HG02973 (cell line): Measurements from ENCODE around the gene CUL4A.

Experiments used
- ATAC-seq: cut with Tn5 transposase; IDR thresholded peaks from one replicate; pipeline ENCODE4 v1.9.1; 2021; ENCODE audit warnings: moderate library complexity; ENCODE audit not compliant: unreplicated experiment

CUL4A gene

DNA sequence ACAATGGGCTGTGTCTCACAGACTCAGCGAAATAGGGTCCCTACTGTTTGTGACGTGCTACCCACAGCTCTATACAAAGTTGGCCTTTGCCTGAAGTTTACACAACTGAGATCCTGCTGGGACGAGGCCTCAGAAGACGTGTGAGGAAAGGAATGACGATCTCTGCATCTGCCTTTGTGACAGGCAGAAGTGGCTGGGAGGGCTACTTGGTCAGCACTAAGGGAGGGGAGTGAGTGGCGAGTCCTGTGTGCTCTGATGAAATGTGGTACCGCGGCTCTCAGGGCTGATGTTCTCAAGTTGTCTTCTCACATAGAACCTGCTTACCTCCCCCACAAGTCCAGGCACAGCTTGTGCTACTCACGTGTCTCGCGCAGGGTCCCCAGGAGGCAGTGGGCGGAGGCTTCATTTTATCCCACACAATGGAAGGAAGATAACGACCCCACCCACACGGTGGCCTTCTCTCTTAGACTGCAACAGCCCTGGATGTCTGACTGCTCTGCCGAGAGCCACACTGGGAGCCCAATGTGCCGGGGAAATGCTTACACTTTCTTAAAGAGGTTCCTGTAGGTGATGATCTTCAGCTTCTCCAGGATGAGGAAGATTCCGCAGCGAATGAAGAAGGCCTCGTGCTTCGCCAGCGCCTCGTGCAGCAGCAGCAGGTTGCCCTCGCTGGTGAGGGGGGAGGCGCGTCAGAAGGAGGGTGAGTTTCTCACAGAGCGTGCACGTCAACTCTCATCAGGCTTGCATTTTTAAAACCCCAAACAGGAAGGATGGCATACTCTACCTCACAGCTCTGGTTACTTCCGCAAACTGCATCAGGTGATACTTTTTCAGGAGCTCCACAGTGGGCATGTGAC is 29.8 kb upstream of the CUL4A start:
- no peak for ATAC-seq

DNA sequence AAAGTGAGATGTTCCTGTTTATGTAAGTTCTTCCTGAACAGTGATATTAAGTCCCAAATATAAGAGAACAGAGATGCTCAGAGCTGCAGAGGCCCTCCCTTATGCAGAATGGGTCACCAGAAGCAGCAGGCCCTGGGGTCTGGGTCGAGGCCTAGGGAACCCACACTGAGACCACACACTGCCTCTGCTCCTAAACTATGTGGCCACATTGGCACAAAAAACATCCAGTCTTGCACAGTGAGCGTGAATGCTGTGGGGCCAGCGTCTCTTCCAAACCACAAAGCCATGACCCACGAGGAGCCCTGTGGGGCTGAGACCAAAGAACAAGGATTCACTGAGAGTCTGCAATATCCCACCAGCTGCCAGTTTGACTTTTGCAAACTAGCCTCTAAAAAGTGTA is 27.4 kb upstream of the CUL4A start:
- no peak for ATAC-seq

DNA sequence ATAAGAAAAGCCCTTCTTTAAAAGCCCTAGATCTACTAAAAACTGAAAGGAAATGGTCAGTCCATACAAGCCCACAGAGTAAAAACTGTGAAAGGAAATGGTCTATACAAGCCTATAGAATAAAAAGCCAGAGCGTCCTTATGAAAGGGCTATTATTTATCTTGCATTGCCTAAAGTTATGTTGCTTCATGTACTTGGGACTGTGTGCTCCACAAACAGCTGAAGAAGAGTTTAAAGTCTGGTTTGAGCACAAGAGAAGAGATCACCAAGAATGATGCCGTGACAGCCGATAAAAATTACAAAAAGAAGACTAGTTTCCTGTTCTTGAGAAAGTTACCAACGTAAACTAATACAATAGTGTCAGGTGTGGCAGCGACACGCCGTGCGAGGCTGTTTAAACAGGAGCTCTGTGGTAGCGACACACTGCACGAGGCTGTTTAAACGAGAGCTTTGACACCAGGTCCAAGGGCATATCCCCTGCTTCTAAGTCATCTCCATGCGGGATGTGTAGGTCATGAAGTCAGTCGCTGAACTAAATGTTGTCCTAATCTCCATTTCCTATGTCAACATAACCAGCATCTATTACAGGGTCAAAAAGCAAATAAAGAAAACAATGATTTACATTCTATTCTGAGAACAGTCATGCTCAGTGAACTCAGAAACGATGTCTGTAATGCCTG is 25.8 kb upstream of the CUL4A start:
- ATAC-seq: no peak

DNA sequence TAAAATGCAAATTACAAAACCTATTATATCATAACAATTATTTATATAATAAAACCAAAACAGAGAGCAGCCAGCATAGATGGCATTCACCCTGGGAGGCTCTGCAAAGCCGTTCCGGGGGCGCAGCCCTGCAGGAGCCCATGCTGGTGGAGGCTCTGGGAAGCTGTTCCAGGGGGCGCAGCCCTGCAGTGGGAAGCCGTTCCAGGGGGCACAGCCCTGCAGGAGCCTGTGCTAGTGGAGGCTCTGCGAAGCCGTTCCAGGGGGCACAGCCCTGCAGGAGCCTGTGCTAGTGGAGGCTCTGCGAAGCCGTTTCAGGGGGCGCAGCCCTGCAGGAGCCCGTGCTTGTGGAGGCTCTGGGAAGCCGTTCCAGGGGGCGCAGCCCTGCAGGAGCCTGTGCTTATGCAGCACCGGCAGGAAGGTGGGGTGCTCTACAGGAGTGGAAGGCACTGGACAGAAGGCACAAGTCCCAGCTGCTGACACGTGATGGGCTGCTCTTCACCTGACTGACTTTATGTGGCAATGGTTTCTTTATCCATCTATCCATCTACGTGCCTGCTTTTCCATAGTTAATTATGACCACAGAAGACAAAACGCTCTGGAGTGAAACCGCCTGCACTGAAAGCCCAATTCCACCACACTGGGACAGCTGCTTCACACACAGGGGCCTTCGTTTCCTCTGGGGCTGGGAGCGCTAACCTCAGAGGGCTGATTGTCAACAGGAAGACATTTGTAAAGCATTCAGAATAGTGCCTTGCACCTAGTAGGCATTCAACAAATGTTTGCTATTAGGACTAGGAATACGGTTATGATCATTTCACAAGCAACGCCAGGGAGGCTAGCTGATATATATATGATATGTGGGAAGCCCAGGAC is 24.6 kb upstream of the CUL4A start:
- no peak for ATAC-seq

DNA sequence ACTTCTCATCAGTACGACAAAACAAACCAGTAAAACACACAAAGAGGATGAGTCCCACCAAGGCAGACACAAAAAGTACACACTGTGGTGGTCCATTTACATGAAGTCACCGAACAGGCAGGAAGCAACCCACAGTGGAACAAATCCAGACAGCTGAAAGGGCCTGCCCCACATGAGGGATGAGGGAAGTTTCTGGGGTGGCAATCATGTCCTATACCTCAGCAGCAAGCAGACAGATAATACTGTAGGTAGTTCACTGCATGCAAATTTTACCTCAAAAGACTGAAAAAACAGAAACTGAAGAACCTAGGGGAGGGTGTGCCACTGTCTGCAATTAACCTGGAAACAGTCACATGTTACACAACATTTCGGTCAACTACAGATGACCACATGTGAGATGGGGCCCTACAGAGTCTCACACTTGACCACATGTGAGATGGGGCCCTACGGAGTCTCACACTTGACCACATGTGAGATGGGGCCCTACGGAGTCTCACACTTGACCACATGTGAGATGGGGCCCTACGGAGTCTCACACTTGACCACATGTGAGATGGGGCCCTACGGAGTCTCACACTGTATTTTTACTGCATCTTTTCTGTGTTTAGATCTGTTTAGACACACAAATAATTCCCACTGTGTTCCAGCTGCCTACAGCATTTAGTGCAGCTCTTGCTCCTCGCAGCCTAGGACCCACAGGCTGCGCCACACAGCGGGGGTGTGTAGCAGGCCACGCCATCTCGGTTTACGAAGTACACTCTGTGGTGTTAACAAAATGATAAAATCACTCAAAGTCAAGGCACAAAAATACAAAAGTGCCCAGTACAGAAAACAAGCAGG is 23.1 kb upstream of the CUL4A start:
- peak; percentile 69 for ATAC-seq

DNA sequence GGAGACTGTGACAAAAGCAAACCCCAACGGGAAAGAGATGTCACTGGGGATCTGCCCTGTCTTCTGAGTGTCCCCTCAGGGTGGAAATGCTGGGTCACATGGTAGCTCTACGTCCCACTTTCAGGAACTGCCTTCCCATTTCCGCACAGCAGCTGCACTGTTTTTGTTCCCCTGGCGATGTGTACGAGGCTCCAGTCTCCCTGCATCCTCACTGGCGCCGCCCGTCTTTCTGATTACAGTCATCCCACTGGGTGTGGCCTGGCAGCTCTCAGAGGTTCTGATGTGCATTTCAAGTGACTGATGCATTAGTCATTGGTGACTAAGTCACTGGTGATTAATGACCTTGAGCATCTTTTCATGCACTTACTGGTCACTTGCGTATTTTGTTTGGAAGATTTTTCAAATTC is 22.1 kb upstream of the CUL4A start:
- ATAC-seq: no peak

DNA sequence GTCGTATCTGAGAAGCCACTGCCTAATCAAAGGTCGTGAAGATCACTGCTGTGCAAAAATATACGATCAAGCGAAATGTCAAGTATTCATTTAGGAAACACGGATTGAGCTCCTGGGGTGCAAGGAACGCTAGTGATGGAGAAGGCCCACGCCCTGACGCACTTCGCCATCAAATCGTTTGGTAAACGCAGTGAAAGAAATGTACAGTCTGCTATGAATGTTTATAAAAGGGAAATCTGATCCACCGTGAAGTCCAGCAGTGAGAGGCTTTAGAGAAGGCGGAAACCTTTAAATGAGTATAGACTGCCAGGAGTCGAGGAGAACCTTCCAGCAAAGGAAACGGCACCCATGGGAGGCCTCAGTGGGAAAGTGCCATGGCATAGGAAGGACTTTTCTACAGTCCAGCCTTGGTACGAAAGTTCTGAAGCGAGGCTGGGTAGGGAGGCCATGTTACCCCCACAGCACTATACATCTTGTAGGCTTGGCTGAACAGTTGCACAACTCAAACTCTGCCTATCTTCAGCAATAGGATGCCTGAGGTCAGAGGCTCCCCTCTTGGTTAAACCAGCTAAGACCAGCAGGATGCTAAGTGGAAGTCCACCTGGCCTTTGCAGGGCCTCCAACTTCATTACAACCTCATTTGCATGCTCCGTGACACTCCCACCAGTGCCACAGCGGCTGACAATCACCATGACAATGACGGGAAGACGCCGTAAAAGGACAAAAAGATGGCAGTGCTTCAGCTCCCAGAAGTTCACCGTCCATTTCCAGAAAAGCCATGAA is 21.3 kb upstream of the CUL4A start:
- ATAC-seq: no peak

DNA sequence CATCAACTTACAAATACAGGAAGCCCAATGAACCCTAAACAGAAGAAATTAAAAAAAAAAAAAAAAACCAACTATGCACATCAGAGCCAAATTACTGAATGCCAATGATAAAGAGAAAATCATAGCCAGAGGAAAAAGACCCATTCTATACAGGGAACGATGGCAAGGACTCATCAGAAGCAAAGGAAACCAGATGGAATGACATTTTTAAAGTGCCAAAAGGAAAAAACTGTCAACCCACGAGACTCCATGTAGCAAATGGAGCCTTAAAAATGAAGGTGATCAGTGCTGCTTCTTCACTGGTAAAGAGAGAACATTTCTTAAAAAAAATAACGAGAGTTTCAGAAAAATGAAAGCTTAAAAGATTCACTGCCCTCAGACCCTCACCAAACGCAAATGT is 19.2 kb upstream of the CUL4A start:
- no peak for ATAC-seq

DNA sequence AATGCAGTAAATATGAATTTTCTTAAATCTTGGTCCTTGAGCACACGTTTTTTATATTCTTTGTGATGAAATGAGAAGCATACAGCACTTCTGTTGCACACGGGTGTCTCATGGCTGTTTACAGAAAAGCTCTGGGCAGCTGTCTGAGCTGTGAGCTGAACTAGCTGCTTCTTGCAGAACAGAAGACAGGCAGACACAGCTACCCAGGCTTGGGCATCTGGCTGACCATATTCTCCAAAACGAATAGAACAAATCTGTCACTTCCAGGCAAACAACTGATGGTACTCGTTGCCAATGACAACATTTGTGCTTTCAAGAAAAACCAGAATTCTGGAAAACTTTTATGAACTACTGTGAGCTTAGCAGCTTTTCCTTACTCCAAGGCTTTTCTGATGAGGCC is 17.1 kb upstream of the CUL4A start:
- ATAC-seq: no peak

DNA sequence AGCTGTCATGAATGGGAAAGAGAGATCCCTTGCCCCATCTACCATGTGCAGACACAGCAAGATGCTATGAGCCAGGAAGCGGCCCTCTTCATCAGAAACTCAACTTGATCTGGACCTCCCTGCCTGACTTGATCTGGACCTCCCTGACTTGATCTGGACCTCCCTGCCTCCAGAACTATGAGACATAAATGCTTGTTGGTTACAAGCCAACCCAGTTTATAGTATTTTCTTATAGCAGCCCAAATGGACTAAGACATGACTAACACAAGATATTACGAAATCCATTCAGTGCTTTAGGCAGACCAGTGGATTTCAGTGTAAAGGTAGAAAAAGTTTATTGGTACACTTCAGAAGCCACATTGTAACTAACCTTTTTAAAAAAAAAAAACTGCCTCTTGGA is 16.5 kb upstream of the CUL4A start:
- ATAC-seq: no peak

DNA sequence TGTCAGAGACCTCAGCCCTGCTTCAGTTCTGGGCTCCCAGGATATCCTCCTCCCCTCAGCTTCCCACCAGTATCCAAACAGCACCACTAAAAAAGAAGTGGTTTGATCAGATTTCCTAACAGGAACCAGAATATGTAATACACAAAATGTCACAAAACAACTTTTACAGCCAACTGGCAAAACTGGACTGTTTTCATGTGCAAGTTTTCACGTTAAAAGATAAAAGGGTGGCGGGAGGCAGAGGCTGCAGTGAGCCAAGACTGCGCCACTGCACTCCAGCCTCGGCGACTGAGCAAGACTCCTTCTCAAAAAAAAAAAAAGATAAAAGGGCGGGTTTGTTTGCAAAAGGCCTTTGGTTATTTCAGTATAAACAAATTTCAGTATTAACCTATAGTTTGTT is 14.1 kb upstream of the CUL4A start:
- ATAC-seq: no peak

DNA sequence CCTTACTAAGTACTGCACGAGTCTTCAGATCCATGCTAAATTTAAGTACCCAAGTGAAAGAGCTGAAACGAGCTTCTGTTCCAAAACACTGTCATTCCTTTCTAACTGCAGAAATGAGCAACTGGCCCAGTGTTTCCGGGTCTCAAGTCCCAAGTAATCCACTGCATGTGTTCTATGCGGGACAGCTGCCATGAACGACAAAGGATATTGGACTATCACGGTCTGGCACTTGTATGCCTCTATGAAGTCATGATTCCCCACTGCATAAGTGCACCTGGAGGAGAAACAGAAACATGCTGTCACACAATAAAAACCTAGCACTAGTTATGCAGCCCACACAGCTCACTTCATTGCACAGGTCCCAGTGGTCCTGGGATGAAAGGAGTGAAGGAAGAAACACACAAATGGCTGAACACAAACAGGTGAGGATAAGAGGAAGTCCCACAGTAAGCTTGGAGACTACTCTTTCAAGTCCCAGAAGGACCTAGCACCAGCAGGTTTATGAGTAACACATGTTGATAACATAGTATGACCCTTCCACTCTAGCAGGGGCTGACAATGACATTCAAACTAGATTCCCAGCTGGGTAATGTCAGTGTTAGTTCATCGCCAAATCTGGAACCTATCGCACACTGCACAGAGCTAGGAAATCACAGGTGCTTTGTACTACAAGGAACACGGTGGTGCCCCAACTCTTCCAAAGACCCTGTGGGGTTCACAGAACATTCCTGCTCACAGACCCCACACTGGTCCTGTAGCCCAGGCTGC is 12.3 kb upstream of the CUL4A start:
- no peak for ATAC-seq

DNA sequence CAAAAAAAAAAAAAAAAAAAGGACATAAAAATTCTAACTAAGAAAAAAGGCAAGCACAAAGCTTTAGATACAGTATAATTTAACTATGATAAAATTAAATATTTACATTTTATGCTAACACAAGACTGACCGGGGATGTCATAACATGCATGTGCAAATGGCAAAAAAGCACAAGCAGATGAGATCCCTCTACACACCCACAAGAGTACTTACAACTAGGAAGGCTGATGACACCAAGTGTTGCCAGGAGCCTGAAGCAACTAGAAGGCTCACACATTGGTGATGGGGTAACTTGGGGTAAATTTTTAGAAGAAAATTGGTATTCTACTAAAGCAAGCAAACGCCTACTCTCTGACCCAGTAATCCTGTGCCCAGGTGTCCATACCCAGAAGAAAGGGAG is 7.6 kb upstream of the CUL4A start:
- ATAC-seq: no peak

DNA sequence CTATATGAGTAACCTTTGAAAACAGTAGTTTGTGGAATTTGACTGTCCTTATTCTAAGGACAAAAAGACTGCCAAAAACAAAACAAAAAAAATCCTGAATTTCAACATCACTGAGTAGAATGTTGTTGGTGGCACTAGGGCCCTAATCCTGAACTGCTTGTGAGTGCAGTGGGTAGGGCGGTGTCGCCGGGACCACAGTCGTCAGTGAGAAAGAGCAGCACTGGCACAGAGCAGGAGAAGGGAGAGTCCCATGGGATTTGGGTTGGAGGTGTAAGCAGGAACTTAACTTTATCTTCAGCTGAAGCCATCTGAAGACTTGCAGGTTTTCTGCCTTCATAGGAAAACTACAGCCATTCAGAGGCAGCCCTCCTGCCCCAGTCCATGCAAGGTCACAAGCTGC is 6.5 kb upstream of the CUL4A start:
- no peak for ATAC-seq

DNA sequence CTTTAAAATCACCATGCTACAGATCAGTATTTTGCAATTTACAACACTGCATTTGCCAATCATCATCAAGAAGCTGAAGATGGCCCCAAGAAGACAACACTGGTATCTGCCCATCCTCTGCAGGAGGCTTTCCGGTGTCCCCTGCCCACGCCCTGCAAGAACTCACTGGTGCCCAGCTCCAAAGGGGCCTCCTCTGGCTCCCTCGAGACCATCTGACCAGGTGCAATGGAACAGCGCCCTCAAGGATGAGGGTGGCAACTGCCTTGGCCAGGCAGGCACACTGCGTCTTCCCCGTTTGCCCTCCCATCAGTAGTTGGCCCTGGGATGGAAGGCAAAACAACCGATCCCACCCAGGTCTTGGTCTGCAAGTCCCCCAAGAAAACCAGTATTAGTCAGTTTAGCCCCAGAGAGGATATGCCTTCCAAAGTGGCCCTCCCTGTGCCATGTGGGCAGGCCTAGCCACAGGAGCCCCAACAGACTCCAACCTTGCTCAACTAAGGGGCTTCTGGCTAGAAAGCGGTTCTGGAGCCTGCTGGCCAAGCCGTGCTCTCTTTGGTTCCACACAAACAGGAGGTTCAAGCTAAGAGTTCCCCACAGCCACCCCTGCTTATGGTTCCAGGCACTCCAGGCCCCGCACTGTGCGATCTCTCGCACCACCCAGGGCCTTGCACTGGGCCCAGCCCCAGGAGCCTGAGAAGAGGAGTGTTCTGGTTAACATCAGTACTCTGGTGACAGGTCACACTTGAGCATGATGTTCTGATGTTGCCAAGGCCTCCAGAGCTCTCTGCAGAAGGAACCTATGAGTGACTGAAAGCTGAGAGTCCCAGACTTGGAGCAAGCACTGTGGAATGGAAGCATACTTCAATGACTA is 5.7 kb upstream of the CUL4A start:
- no peak for ATAC-seq

DNA sequence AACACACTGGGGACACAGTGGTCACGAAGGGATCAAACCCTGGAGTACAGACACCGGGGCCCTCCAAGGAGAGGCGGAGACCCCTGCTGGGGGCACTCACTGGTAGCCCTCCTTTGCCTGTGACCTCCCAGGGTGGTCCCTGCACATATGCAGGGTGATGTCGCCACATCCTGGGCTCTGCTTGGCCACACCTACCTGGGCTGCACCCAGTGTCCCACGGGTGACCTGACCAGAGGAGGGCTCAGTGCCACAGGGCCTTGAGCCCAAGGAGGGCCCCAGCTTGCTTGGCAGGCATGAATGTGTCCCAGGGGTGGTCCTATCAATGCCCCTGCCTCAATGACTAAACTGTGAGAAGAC is 5.1 kb upstream of the CUL4A start:
- ATAC-seq: no peak

DNA sequence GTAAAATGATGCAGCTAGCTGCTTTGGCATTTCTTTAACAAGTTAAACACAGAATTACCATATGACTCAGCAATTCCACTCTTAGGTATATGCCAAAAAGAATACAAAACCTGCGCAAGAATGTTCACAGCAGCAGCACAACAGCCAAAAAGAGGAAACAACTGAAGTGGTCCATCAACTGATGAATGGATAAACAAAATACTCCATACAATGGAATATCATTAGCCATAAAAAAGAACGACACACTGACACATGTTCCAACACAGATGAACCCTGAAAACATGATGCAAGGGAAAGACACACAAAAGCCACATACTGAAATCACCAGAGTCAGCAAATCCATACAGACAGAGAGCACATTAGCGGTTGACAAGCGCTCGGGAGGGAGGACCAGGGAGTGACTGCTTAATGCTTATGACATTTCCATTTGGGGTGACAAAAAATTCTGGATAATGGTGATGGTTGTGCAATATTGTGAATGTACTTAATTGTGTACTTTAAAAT is 3.9 kb upstream of the CUL4A start:
- no peak for ATAC-seq

DNA sequence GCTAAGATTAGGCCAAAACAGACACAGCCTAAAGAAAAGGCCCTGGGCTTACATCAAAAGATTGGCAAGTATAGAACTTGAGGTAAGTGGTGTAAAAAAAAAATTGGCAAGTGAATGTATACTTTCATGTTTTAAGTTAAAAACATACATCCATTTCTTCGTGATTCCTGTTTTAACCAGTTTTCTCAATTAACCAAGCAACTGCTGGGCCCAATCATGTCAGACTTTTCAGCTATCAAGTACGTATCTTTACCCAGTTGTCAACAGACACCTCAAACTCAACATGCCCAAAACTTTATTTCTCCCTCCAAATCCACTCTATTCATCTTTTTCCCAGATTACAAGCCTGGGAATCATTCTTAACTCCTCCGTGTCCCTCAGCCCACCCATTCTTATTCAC is 2.0 kb upstream of the CUL4A start:
- no peak for ATAC-seq
